NCI-H2081 treated with DMSO at 0.1 percent for 48 hours (cell line): ENCODE results near the gene AHNAK.
"Not testable (repeated sequence)": the region's sequence is repeated elsewhere in the genome, so short reads cannot be mapped to it uniquely, and the experiment has no call there.

Source experiments
- DNase-seq: peaks from one replicate; lab custom pipeline; 2025; lab: John Stamatoyannopoulos, UW

The AHNAK gene

GRCh38 chr11:62546244-62546928 is at the start of gene AHNAK:
Gene AHNAK, minus strand, starts transcription at chr11:62546806. Its CDS starts 10,708 bp downstream, at chr11:62536098.
- no peak for DNase-seq

GRCh38 chr11:62595124-62595523 is 48.5 kb upstream of the AHNAK start:
- no peak for DNase-seq

GRCh38 chr11:62593434-62594044 is 46.9 kb upstream of the AHNAK start:
- DNase-seq, result no peak

- DNase-seq, result no peak
These were observed 46.4 kb upstream of the AHNAK start for GRCh38 chr11:62592989-62593421.

- DNase-seq, result no peak
These were observed 45.7 kb upstream of the AHNAK start for GRCh38 chr11:62592146-62592815.

GRCh38 chr11:62591448-62592145 is 45.0 kb upstream of the AHNAK start, which contains the start of gene TUT1:
Gene TUT1, minus strand, starts transcription at chr11:62591523. Its CDS starts 38 bp downstream, at chr11:62591485.
- peak; percentile 98 for DNase-seq

GRCh38 chr11:62588966-62589637 is 42.5 kb upstream of the AHNAK start:
- no peak for DNase-seq

- DNase-seq, result not testable (repeated sequence)
These were observed 38.8 kb upstream of the AHNAK start for GRCh38 chr11:62585356-62585755.

GRCh38 chr11:62581735-62582134 is 35.1 kb upstream of the AHNAK start:
- not testable (repeated sequence) for DNase-seq

GRCh38 chr11:62580959-62581715 is 34.5 kb upstream of the AHNAK start:
- no peak for DNase-seq

- DNase-seq, result no peak
These were observed 32.6 kb upstream of the AHNAK start for GRCh38 chr11:62579252-62579651.

- no peak for DNase-seq
These were observed 31.9 kb upstream of the AHNAK start for GRCh38 chr11:62578541-62578940.

GRCh38 chr11:62577046-62577714 is 30.6 kb upstream of the AHNAK start:
- no peak for DNase-seq

GRCh38 chr11:62575837-62576236 is 29.2 kb upstream of the AHNAK start:
- DNase-seq, result no peak

- no peak for DNase-seq
These were observed 28.6 kb upstream of the AHNAK start for GRCh38 chr11:62575156-62575555.

GRCh38 chr11:62574363-62575071 is 27.9 kb upstream of the AHNAK start:
- no peak for DNase-seq

- DNase-seq, result peak; percentile 97
These were observed 27.2 kb upstream of the AHNAK start, which contains the start of gene EEF1G for GRCh38 chr11:62573592-62574362. Gene EEF1G, minus strand, starts transcription at chr11:62573891. Its CDS starts 49 bp downstream, at chr11:62573842.

GRCh38 chr11:62573006-62573591 is 26.5 kb upstream of the AHNAK start:
- no peak for DNase-seq

- DNase-seq, result no peak
These were observed 25.8 kb upstream of the AHNAK start for GRCh38 chr11:62572431-62572830.
